Left colon (tissue), 2 donors: ENCODE measurements around the gene RHOJ. TPM values are rescaled to one million over a fixed set of nuclear protein-coding genes. Genes with fewer than 3 reads are reported as not detected.

Experiments used
- ATAC-seq: fragments of 200-7000 bp; cut with Tn5 transposase; one replicate; pipeline ENCODE4 v1.9.1; 2020; ENCODE audit warnings: mild to moderate bottlenecking, moderate library complexity
- DNase-seq, 2 donors: peaks; one replicate each; pipeline ENCODE4 v3.0.0-alpha.2; 2020
- intact Hi-C, 2 donors: fragments of 100-400 bp; cut with DNase I in 1 of 2; cut with micrococcal nuclease in 1 of 2; formaldehyde crosslinking; loops; one replicate each; pipeline versions ENCODE4 v1.11.2 to v1.14.0; 2022; cut with DNase I, micrococcal nuclease
- total RNA-seq, 2 donors: library from RNA; stranded (reverse); fragmentation: NEBNext Ultra II Directional; extraction: Animal tissue kit (Norgen Biotek cat#: 25700); gene quantifications; one replicate each; pipeline ENCODE4 v1.2.1, GENCODE V29; 2021
- donor health status: DM: no; HTN: no; CAD: no.
- donor health status: DM: yes; HTN: yes; CAD: no.

RHOJ gene
- total RNA-seq, 2 donors from 2014 or later, result 4.8 to 5.1 TPM

DNA sequence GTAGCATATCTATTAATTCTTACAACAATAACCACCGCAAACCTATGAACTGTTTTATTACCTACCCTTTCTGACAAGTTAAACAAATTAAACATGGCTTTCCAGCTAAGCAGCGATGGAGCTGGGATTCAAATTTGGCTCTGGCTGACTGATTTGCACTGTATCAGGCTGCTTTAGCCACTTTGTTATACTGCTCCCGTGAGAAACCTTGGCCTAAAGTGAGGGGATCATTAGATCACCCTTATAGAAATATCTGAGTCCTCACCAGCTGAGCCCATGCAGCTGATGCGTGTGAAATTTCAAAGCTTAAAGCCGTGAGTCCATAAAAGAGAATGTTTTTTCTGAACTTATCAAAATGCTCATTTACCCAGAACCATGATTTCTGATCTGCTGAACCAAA, 122.6 kb downstream of the RHOJ start:
- ATAC-seq (no peak), DNase-seq (no peak)
- intact Hi-C loops, result no loop called here

DNA sequence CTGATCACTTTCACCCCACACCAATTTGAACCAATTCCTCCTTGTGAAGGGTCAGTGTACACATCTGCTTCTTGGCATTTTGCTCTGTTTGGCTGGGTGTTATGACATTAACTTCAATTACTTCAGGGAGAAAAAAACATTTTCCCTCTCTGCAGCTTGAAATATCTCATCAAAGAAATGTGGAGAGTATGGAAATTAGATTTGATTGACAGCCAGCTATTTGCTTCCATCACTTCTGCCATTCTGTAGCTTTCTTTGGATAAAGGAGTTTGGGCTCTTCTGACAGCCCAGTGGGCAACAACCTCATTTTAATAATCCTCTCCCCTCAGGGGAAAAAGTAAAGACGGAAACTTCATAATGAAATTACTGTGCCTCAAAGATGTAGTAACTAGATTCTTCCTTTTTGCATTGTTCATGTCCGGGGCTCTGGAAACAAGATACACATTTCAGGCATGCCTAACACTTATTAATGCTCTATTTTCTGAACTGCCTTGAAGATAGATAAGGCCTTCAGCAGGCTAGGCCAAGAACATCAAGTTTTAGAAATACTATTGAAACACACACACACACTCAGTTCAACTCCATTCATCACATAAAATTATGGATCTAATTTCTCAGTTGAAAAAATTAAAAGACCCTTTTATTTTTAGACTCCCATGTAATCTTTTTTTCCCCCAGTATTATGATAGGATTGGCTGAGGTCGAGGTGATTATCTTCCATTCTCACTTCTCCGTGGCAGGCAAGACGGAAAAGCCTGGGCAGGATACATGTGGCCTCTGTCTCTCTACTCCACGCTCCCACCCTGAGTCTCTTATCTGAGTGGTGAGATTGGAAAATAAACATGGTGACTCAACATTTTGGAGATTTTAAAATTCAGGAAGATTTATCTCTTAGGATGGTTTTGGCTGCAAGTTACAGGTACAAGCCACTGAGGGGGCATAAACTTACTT, 124.8 kb downstream of the RHOJ start:
- no peak for ATAC-seq
- intact Hi-C loops, result no loop called here
- no peak for DNase-seq

DNA sequence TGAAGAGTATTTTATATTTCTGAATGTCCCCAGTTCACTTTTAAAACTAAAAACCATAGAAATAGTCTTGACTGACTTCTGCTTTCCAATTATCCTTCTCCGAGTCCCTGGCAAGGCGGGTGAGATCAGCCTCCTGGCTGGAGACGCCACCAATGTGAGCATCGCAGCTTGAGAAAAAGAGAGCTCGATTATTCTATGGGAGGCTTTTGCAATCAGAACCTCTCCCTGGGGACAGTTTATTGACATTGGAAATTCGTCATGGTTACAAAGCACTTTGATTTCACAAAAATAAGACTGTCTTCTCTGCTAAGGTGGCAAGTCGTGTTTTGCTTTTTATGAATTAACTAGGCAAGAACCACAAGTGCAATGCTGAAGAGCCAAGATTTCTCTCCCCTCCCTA, 138.1 kb downstream of the RHOJ start:
- intact Hi-C loops, result no loop called here
- DNase-seq, result no peak
- no peak for ATAC-seq

Other genes with a start within 250 kb of the RHOJ start
- under 1 TPM in 1 of 2 donors, not detected in 1; 0.06 TPM for gene KCNH5, start 159.0 kb upstream of the RHOJ start, total RNA-seq
- gene GPHB5, start 114.5 kb downstream of the RHOJ start, total RNA-seq, result not detected